Activated effector memory CD4-positive, alpha-beta T cell treated with Interleukin-2 at 50 U/mL for 16 hours (primary cell): ENCODE results near the gene DENND1A.

ENCODE experiments used
- DNase-seq: peaks from one replicate; pipeline ENCODE4 v3.0.0-alpha.2; 2020

The DENND1A gene

GRCh38 chr9:123419091-123419490 is 510.8 kb downstream of the DENND1A start:
- DNase-seq: no peak

- no peak for DNase-seq
Observed at GRCh38 chr9:123418506-123418905, 511.4 kb downstream of the DENND1A start.

- DNase-seq: no peak
Observed at GRCh38 chr9:123418052-123418430, 511.9 kb downstream of the DENND1A start.

- DNase-seq: no peak
Observed at GRCh38 chr9:123417289-123418051, 512.5 kb downstream of the DENND1A start.

- DNase-seq: no peak
Observed at GRCh38 chr9:123416176-123416575, 513.8 kb downstream of the DENND1A start.

- no peak for DNase-seq
Observed at GRCh38 chr9:123414936-123415930, 514.7 kb downstream of the DENND1A start.

- no peak for DNase-seq
Observed at GRCh38 chr9:123414204-123414603, 515.7 kb downstream of the DENND1A start.

GRCh38 chr9:123412171-123412820 is 517.6 kb downstream of the DENND1A start:
- DNase-seq: no peak

GRCh38 chr9:123411636-123412035 is 518.3 kb downstream of the DENND1A start:
- no peak for DNase-seq

GRCh38 chr9:123411191-123411590 is 518.7 kb downstream of the DENND1A start:
- no peak for DNase-seq

GRCh38 chr9:123410281-123410910 is 519.5 kb downstream of the DENND1A start:
- DNase-seq: no peak

GRCh38 chr9:123408313-123409262 is 521.3 kb downstream of the DENND1A start:
- no peak for DNase-seq

GRCh38 chr9:123407217-123407851 is 522.6 kb downstream of the DENND1A start:
- no peak for DNase-seq

GRCh38 chr9:123406691-123407216 is 523.2 kb downstream of the DENND1A start:
- no peak for DNase-seq

- DNase-seq: no peak
Observed at GRCh38 chr9:123406016-123406415, 523.9 kb downstream of the DENND1A start.

- DNase-seq: no peak
Observed at GRCh38 chr9:123402981-123403509, 526.9 kb downstream of the DENND1A start.

- no peak for DNase-seq
Observed at GRCh38 chr9:123401879-123402513, 527.9 kb downstream of the DENND1A start.

- no peak for DNase-seq
Observed at GRCh38 chr9:123400926-123401503, 528.9 kb downstream of the DENND1A start.

- no peak for DNase-seq
Observed at GRCh38 chr9:123399803-123400378, 530.0 kb downstream of the DENND1A start.
